Skin epidermis (tissue), 12 donors: ENCODE results near the gene PRKD1.
"Not testable (repeated sequence)": the region's sequence is repeated elsewhere in the genome, so short reads cannot be mapped to it uniquely, and the experiment has no call there.

ENCODE experiments used
- H3K27ac ChIP-seq, 21 experiments: fragments of 200-600 bp; sonication (generic) in 11 of 21; one replicate each; pipeline ENCODE4 v1.5.0; 2020; ENCODE audit warnings: mild to moderate bottlenecking in 3 of 21, inconsistent platforms in 2 of 21, moderate library complexity in 2 of 21
- H3K4me3 ChIP-seq, 7 experiments: fragments of 200-600 bp; sonication (generic) in 2 of 7; one replicate each; pipeline ENCODE4 v1.5.0; 2020; ENCODE audit warnings: inconsistent platforms in 2 of 7, mild to moderate bottlenecking in 2 of 7, moderate library complexity in 1 of 7

PRKD1 gene

GRCh38 chr14:29906256-29906870, 21.3 kb downstream of the PRKD1 start:
- no peak overlapping the region for H3K4me3 ChIP-seq
- H3K27ac ChIP-seq: no peak overlapping the region

- Histone ChIP-seq H3K4me3 (no peak overlapping the region), H3K27ac (no peak overlapping the region)
Measured at GRCh38 chr14:29905543-29905942, 22.1 kb downstream of the PRKD1 start.

- Histone ChIP-seq H3K27ac (no peak overlapping the region), H3K4me3 (no peak overlapping the region)
Measured at GRCh38 chr14:29900609-29901350, 26.9 kb downstream of the PRKD1 start.

GRCh38 chr14:29898470-29898869, 29.2 kb downstream of the PRKD1 start:
- no peak overlapping the region for H3K4me3 ChIP-seq

GRCh38 chr14:29897181-29897580, 30.5 kb downstream of the PRKD1 start:
- Histone ChIP-seq H3K27ac (no peak overlapping the region), H3K4me3 (no peak overlapping the region)

More at GRCh38 chr14:29898470-29898869, 29.2 kb downstream of the PRKD1 start:
- H3K27ac ChIP-seq: no peak overlapping the region

- Histone ChIP-seq H3K27ac (no peak overlapping the region), H3K4me3 (no peak overlapping the region)
Measured at GRCh38 chr14:29896354-29896821, 31.3 kb downstream of the PRKD1 start.

- Histone ChIP-seq H3K27ac (no peak overlapping the region), H3K4me3 (no peak overlapping the region)
Measured at GRCh38 chr14:29895591-29896083, 32.0 kb downstream of the PRKD1 start.

- Histone ChIP-seq H3K27ac (no peak overlapping the region), H3K4me3 (no peak overlapping the region)
Measured at GRCh38 chr14:29893989-29894388, 33.7 kb downstream of the PRKD1 start.

GRCh38 chr14:29892327-29892726, 35.3 kb downstream of the PRKD1 start:
- no peak overlapping the region for H3K27ac ChIP-seq
- H3K4me3 ChIP-seq: no peak overlapping the region

GRCh38 chr14:29885988-29886387, 41.7 kb downstream of the PRKD1 start:
- Histone ChIP-seq H3K4me3 (no peak overlapping the region), H3K27ac (no peak overlapping the region)

- H3K27ac ChIP-seq: no peak overlapping the region
- no peak overlapping the region for H3K4me3 ChIP-seq
Measured at GRCh38 chr14:29868000-29868399, 59.6 kb downstream of the PRKD1 start.

- no peak overlapping the region for H3K27ac ChIP-seq
- H3K4me3 ChIP-seq: no peak overlapping the region
Measured at GRCh38 chr14:29865299-29865698, 62.3 kb downstream of the PRKD1 start.

GRCh38 chr14:29861996-29862395, 65.7 kb downstream of the PRKD1 start:
- Histone ChIP-seq H3K4me3 (no peak overlapping the region), H3K27ac (no peak overlapping the region)

GRCh38 chr14:29858299-29858698, 69.3 kb downstream of the PRKD1 start:
- Histone ChIP-seq H3K27ac (no peak overlapping the region), H3K4me3 (no peak overlapping the region)

- H3K27ac ChIP-seq: no peak overlapping the region
- no peak overlapping the region for H3K4me3 ChIP-seq
Measured at GRCh38 chr14:29857551-29857950, 70.1 kb downstream of the PRKD1 start.

GRCh38 chr14:29856516-29856915, 71.1 kb downstream of the PRKD1 start:
- no peak overlapping the region for H3K4me3 ChIP-seq
- no peak overlapping the region for H3K27ac ChIP-seq

GRCh38 chr14:29853691-29854090, 74.0 kb downstream of the PRKD1 start:
- not testable (repeated sequence) for H3K27ac ChIP-seq, H3K4me3 ChIP-seq

- H3K4me3 ChIP-seq: no peak overlapping the region
- no peak overlapping the region for H3K27ac ChIP-seq
Measured at GRCh38 chr14:29853272-29853671, 74.4 kb downstream of the PRKD1 start.

GRCh38 chr14:29851397-29851796, 76.2 kb downstream of the PRKD1 start:
- H3K4me3 ChIP-seq: no peak overlapping the region
- no peak overlapping the region for H3K27ac ChIP-seq

- Histone ChIP-seq H3K4me3 (no peak overlapping the region), H3K27ac (no peak overlapping the region)
Measured at GRCh38 chr14:29847056-29847380, 80.6 kb downstream of the PRKD1 start.

GRCh38 chr14:29846339-29847055, 81.2 kb downstream of the PRKD1 start:
- Histone ChIP-seq H3K27ac (no peak overlapping the region), H3K4me3 (no peak overlapping the region)
